Hepatocyte (in vitro differentiated cells): ENCODE measurements around the gene PDZD7.

Source experiments
- CTCF ChIP-seq: fragments of 200-600 bp; sonication (generic); IDR thresholded peaks from 2 replicates; pipeline ENCODE4 v1.5.1; 2016; ENCODE audit warnings: antibody characterized with exemption, mild to moderate bottlenecking; ENCODE audit not compliant: poor library complexity
- EZH2 ChIP-seq: fragments of 200-600 bp; sonication (generic); IDR thresholded peaks from 2 replicates; pipeline ENCODE4 v1.6.1; 2016; ENCODE audit warnings: antibody characterized with exemption, mild to moderate bottlenecking, borderline replicate concordance
- EZH2phosphoT487 ChIP-seq: fragments of 200-600 bp; sonication (generic); IDR thresholded peaks from one replicate; pipeline ENCODE4 v1.6.1; 2018; ENCODE audit warnings: antibody characterized with exemption, mild to moderate bottlenecking, low read depth, moderate library complexity; ENCODE audit not compliant: unreplicated experiment, severe bottlenecking

GRCh38 chr10:101028446-101029337, 2.2 kb downstream of the PDZD7 start:
- TF ChIP-seq CTCF = no peak
- TF ChIP-seq EZH2 = no peak
- TF ChIP-seq EZH2phosphoT487 = no peak
